HL-60 (cell line): Measurements from ENCODE around the gene MSI2.

Source experiments
- CTCF ChIP-seq: IDR thresholded peaks from one replicate; pipeline ENCODE4 v1.5.1; 2011; ENCODE audit warnings: low read length, control low read depth, inconsistent platforms; ENCODE audit not compliant: insufficient read depth
- GABPA ChIP-seq: IDR thresholded peaks from 2 replicates; pipeline ENCODE4 v1.6.1; 2012; ENCODE audit warnings: low read depth
- POLR2AphosphoS5 ChIP-seq: IDR thresholded peaks from 2 replicates; pipeline ENCODE4 v1.6.1; 2012; ENCODE audit warnings: low read depth

GRCh38 chr17:57541472-57542394 lies 285.4 kb downstream of the MSI2 start:
- TF ChIP-seq CTCF (no peak), GABPA (no peak), POLR2AphosphoS5 (no peak)
